HUDEP-2 (cell line): ENCODE results near the gene SLC16A5.
"Not testable (repeated sequence)": the region's sequence is repeated elsewhere in the genome, so short reads cannot be mapped to it uniquely, and the experiment has no call there.

Source experiments
- DNase-seq, 76 experiments: peaks; one replicate each; lab custom pipeline; 2025; ENCODE audit not compliant: unreplicated experiment in 76 of 76; lab: John Stamatoyannopoulos, UW

SLC16A5 gene

DNA sequence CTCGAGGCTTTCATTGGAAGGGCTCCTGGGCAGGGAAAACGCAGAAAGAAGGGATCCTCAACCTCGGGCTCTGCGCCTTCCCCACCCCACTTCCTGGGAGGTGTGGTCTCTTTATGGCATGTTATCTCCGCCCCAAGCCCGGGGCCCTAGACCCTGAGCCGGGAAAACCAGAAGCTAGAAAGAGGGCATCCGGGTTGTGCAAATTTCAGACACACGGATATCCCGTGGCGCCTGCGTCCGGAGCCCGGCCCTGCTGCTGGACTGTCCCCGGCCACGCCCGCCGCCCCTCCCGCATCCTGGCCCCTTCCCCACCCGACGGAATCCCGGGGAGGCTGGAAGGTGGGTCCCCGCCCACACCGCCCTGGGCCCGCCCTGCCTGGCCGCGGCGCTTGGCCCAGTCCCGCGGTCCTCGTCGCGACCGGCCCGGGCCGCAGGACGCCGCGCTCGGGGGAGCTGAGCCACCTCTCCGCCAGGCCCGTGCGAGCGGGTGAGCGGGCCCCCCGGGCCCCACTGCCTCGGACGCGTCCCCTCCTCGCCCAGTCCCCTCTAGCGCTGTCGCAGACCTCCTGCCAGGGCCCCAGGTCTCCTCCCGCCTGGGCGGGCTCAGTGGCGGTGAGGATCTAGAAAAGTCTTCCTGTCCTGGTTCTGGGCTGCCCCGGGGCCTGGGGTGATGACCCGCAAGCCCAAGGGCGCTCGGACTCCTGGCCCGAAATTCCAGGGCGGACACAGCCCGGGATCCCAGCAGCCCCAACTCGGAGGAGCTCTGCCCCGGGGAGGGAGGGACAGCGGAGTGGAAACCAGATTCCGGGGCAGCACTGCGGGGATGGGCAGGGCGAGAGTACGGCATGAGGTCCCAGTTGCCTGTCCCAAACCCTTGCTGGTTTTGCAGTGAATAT, at the start of gene SLC16A5:
Gene SLC16A5, plus strand, starts transcription at position 397 of the 896 bp plus-strand sequence. CDS start 5,683 bp downstream, outside the sequence.
- DNase-seq = peak in 5 of 76 experiments; percentile 18 to 50 (median 30)

DNA sequence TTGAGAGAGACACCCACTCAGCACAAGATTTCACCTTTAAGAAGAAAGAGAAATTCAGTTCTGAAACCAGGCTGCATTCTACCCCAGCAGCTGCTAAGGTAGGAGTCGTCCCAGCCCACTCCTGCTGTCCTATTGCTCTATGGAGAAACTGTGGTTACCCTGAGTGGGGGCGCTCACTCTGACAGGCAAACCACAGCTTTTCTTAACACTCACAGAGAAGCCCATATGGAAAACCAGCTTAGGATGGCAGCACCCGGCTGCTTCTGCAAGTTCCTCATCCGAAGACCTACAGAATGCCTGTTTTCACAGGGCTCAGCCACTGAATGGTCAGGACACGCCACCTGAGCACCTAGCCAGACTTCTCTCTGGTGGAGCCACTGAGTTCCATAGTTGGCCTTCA, 48.5 kb upstream of the SLC16A5 start:
- no peak for DNase-seq

DNA sequence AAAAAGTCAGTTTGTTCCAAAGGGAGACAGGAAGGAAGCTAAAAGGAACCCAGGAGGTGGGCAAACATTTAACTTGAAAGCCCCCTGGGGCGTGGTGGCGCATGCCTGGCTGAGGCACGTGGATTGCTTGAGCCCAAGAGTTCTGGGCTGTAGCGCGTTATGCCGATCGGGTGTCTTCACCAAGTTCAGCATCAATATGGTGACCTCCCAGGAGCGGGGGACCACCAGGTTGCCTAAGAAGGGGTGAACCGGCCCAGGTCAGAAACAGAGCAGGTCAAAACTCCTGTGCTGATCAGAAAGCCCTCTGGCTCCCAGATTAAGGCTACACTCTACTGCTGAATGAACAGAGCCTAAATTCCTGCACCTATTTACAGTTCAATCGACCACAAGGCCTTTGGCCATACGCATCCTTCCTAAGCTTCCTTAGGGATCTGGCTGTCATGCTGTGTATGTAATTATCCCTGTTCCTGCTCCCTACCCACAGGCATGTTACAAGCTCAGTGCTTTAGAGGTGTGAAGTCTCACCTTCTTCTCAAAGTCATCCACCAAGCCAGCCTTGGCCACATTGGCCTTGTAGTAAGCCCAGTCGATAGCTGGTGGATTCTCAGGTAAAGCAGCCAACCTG, 46.0 kb upstream of the SLC16A5 start:
- no peak for DNase-seq

GRCh38 chr17:75043789-75044188, 44.0 kb upstream of the SLC16A5 start:
- DNase-seq = not testable (repeated sequence)

GRCh38 chr17:75044716-75045115, 43.0 kb upstream of the SLC16A5 start:
- DNase-seq = no peak

GRCh38 chr17:75045946-75046406, 41.8 kb upstream of the SLC16A5 start:
- peak in 13 of 76 experiments; percentile 19 to 52 (median 36) for DNase-seq

- peak; percentile 40 to 98 (median 93) for DNase-seq
Observed at GRCh38 chr17:75046407-75047289, 41.1 kb upstream of the SLC16A5 start, which contains the start of the genes ATP5PD and KCTD2. TSS of gene ATP5PD (minus strand) at chr17:75046969. CDS start at chr17:75042650, 4,319 bp downstream. TSS of gene KCTD2 (plus strand) at chr17:75047225. CDS start at chr17:75047251, 26 bp downstream.

GRCh38 chr17:75047398-75048098, 40.2 kb upstream of the SLC16A5 start:
- peak in 2 of 76 experiments; percentile 33 to 42 for DNase-seq

GRCh38 chr17:75048249-75048878, 39.4 kb upstream of the SLC16A5 start:
- DNase-seq = peak in 18 of 76 experiments; percentile 2 to 52 (median 22)

GRCh38 chr17:75049057-75049456, 38.7 kb upstream of the SLC16A5 start:
- DNase-seq = no peak

DNA sequence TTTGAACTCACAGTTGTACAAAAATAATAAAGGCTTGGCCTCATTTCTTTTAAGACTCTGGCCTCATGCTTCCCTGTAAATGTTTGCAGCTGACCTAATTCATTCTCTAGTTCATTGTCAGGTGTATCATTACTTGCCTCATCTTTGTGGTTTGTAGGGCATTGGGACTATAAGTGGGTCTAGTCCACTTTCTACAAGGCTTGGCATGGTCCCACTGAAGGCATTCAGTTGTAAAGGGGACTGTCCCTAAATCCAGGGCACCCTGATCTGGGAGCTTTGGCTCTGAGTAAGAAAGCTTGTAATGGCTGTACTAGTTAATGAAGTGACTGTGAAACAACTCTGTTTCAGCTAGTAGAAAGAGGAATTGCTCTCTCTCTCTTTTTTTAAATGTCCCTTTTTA, 38.0 kb upstream of the SLC16A5 start:
- DNase-seq = no peak

- DNase-seq = no peak
Observed at GRCh38 chr17:75051941-75052340, 35.8 kb upstream of the SLC16A5 start.

DNA sequence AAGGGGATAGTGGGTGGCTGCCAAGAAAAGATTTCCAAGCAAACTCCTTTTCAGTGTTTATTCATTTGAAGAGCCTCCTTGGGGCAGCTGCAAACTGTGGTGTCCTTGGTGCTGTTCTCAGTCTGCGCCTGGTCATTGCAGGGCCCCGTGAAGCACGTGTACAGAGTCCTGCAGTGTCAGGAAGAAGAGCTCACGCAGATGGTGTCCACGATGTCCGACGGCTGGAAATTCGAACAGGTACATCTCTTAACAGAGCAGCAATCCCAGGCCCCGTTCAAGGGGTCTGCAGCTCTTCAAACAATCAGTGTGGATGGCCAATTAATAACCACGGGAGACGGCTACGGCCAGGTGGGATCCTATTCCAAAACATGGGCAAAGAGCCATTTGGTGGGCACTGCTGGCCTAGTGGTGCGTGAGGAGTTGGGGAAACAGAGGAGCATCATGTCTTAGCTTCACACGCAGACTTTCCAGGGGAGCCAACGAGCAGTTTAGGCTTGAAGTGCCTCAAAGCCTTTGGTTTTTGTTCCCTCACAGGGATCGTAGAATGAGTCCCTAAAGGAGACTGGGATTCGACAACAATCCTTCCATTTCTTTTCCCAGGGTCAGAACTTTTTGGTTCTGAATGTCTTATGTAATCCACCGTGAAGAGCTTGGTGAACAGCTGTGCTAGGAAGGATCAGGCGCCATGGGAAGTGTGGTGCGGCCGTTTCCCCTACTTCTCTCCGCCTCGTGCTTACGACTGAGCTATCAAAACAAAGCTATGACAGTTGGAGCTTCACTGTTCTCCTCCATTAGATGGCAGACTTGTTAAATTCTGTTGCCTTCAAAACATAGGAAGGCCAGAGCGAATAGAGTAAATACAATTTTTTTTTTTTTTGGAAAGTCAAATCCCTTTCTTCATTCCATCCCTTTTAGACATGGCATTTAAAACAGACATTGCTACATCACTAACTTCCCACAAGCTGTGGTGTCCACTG, 28.1 kb upstream of the SLC16A5 start:
- peak in 3 of 76 experiments; percentile 8 to 17 (median 9) for DNase-seq

DNA sequence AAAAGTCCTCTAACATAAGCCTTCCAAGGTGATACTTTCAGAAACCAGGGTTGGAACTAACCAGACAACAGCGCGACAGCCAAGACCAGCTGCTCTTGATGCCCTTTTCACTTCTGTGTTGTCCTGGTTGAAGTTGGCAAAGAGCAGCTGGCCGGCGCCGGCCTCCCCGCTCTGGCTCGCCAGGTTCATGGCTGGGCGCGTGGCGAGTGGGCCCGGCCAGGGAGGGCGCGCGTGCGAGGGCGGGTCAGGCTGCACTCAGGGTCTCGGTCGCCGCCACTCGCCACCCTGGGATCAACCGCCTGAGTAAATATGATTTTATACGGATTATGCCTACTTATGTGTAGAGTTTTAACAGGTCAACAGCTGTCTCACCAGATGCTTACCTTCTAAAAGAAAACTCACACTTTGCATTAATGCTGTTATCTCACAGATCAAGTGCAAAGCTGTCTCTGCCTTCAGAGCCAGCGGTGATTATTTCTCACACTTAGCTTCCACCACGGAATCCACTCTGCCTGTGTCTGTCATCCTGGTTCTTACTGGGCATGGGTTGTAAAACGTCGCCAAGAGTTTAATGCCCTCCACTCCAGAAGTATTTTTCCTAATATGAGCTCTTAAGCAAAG, 27.2 kb upstream of the SLC16A5 start:
- DNase-seq = no peak

- DNase-seq = no peak
Observed at GRCh38 chr17:75061055-75061438, 26.7 kb upstream of the SLC16A5 start.

DNA sequence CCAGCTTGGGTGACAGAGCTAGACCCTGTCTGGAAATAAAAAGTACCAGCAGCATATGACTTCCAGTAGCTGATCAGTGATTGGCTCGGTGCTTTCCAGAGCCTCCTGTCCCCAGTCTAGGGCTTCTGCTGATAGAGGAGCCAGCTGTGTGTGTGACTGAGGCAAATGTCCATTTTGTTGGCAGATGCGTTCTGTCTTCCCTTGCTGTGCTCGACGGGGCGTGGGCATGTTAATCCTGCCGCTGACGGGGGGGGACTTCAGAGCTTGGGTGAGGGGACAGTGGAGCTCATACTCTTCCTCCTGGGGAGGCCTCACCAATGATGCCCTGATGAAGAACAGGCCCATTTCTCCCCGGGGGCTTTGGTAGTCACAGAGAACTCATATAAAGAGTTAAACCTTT, 26.1 kb upstream of the SLC16A5 start:
- DNase-seq = no peak

GRCh38 chr17:75063201-75063600, 24.6 kb upstream of the SLC16A5 start:
- DNase-seq = no peak

GRCh38 chr17:75063626-75064025, 24.1 kb upstream of the SLC16A5 start:
- no peak for DNase-seq
